GM18502 (cell line): ENCODE data around the gene TALDO1.
A peak's percentile ranks its signal among the peaks of the same experiment; 100 is the strongest.

ENCODE experiments used
- ATAC-seq: cut with Tn5 transposase; IDR thresholded peaks from one replicate; pipeline ENCODE4 v1.9.1; 2021; ENCODE audit warnings: mild to moderate bottlenecking; ENCODE audit not compliant: unreplicated experiment, poor library complexity

TALDO1 gene

DNA sequence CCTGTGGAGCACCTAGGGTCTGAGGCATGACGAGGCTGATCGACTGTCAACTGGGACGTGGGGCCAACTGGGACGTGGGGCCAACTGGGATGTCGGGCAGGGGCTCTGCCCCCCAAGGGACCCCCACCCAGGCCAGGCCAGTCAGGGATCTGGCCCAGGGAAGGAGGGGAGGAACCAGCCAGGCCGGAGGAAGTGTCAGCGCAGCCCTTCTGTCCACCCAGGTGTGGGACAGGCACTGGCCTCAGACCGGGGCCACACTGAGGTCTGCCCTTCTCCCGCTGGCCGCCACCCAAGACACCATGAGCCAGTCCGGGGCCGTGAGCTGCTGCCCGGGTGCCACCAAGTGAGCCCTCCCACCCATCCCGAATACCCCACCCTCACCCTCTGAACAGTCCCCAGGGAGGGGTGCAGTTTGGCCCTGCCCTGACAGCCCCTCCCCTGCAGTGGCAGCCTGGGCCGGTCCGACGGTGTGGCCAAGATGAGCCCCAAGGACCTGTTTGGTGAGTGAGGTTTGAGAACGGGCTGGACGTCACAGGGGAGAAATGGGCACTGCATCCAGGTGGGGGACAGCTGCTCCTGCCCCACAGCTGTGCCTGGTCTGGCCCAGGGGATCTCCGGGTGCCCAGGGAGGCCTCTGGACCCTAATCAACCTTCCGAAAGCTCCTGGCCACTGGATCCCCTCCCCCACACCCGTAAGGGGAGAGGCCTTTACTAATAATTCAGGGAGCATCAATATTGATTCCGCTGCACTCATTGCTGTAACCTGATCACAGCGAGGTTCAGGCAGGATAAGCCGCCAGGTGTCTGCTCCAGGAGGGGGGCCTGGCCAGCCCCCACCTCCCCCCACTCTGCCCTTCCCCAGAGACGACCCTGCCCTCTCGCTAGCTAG lies 37.9 kb upstream of the TALDO1 start:
- no peak for ATAC-seq

DNA sequence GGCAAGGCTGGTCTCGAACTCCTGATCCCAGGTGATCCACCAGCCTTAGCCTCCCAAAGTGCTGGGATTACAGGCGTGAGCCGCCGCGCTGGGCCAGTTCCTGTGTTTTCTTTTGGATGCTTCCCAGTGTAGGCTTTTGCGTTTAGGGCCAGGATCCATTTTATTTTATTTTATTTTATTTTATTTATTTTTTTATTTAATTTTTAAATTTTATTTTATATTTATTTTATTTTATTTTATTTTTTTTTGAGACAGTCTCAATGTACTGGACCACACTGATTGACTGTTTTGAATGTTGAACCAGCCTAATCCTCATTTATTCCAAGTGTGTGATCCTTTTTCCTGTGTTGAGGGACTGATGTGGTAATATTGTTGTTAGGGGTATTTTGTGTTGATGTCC lies 32.8 kb upstream of the TALDO1 start:
- ATAC-seq, result no peak

DNA sequence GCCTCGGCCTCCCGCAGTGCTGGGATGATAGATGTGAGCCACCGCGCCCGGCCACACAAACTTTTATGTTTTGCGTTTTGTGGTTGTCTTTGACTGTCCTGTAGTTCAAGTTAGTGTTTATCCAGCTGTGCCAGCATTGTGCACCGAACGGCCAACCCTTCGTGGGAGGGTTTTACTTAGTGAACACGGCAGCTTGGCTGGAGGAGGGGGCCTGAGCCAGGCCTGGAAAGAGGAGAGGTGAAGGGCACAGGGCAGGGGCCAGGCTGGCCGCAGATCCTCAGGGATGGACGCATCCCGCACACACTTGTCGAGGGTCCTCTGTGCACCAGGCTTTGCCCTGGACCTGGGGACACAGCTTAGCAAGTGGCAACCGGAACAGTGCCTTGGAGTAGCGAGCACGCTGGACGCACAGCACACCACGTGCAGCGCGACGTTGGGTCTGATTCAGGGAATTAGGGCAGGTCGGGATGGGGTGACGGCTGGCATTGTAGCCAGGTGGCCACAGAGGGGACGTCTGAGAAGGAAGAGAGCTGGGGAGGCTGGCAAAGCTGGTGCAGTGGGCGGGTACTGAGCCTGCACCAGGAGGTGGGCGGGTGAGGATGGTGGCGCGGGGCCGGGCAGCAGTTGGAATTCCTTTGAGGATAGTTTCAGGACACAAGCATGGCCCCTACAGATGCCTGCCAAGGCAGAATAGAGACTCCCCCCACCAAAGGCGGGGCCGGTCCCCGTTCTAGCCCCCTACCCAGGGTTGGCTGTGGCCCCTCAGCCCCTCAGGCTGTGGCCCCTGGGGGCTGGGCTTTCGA lies 27.8 kb upstream of the TALDO1 start:
- no peak for ATAC-seq

DNA sequence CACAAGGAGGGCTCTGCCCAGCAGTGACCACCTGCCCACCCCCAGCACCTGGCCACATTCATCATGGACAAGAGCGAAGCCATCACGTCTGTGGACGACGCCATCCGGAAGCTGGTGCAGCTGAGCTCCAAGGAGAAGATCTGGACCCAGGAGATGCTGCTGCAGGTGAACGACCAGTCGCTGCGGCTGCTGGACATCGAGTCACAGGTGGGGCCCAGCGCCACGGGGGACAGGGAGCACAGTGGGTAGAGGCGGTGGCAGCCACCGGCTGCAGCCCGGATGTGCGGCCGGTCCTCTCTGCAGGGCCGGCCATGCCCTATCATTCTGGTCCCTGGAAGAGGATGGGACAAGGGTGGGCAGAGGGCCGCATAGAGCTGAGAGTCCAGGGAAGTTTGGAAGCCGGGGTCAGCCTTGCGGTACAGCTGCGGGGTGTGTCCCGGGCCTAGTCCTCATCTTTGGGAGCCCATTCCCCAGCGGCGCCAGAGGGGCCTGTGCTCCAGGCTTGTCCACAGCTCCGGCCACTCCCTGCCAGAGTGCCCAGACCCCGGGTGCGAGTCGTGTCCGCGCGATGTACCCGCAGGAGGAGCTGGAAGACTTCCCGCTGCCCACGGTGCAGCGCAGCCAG lies 27.1 kb upstream of the TALDO1 start:
- no peak for ATAC-seq

DNA sequence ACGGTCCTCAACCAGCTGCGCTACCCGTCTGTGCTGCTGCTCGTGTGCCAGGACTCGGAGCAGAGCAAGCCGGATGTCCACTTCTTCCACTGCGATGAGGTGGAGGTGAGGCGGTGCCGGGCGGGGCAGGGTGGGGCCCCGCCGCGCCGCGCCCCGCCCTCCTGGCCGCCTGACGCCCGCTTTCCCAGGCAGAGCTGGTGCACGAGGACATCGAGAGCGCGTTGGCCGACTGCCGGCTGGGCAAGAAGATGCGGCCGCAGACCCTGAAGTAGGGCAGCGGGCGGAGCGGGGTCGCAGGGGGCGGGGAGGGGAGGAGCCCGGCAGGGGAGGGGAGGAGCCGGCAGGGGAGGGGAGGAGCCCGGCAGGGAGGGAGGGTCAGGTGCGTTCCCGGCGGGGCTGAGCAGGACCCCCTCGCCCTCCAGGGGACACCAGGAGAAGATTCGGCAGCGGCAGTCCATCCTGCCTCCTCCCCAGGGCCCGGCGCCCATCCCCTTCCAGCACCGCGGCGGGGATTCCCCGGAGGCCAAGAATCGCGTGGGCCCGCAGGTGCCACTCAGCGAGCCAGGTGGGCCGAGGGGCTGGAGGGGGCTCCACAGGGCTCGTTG lies 26.5 kb upstream of the TALDO1 start:
- no peak for ATAC-seq

DNA sequence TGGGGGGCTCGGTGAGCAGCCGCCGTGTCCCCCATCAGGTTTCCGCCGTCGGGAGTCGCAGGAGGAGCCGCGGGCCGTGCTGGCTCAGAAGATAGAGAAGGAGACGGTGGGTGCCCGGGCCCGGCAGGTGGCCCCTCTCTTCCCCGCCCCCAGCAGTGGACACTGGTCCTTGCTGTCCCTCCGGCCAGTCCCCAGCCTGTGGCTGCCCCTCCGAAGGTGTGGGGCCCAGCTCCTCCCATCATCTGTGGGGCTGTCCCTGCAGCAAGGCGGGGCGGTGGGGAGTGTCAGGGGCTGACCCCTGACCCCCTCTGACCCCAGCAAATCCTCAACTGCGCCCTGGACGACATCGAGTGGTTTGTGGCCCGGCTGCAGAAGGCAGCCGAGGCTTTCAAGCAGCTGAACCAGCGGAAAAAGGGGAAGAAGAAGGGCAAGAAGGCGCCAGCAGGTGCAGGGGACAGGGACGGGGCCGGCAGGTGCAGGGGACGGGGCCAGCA lies 26.0 kb upstream of the TALDO1 start:
- ATAC-seq, result no peak

DNA sequence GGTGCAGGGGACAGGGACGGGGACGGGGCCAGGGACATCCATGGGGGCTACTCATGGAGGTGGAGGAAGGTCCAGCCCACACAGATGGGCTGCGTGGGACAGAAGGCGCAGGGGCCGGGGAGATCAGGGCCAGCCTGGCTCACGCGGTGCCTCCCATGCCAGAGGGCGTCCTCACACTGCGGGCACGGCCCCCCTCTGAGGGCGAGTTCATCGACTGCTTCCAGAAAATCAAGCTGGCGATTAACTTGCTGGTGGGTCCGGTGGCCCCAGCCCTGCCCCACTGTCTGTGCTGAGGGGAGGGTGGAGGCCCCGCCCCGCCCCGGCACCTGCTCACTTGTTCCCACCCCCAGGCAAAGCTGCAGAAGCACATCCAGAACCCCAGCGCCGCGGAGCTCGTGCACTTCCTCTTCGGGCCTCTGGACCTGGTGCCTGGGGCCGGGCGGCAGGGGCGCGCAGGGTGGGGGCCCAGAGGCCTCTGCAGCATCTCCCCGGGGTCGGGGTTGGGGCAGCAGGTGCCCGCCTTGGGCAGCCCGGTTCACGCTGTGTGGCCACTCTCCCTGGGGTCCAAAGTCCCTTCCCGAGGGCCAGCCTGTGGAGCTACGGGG lies 25.4 kb upstream of the TALDO1 start:
- ATAC-seq, result no peak

DNA sequence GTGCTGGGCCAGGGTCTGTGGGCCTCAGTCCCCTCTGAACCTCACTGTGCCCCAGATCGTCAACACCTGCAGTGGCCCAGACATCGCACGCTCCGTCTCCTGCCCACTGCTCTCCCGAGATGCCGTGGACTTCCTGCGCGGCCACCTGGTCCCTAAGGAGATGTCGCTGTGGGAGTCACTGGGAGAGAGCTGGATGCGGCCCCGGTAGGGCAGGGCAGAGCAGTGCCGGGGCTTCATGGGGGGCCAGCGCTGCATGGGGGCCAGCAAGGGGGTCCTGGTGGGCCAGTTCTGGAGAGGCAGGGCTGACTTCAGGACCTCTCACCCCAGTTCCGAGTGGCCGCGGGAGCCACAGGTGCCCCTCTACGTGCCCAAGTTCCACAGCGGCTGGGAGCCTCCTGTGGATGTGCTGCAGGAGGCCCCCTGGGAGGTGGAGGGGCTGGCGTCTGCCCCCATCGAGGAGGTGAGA lies 24.9 kb upstream of the TALDO1 start:
- no peak for ATAC-seq

DNA sequence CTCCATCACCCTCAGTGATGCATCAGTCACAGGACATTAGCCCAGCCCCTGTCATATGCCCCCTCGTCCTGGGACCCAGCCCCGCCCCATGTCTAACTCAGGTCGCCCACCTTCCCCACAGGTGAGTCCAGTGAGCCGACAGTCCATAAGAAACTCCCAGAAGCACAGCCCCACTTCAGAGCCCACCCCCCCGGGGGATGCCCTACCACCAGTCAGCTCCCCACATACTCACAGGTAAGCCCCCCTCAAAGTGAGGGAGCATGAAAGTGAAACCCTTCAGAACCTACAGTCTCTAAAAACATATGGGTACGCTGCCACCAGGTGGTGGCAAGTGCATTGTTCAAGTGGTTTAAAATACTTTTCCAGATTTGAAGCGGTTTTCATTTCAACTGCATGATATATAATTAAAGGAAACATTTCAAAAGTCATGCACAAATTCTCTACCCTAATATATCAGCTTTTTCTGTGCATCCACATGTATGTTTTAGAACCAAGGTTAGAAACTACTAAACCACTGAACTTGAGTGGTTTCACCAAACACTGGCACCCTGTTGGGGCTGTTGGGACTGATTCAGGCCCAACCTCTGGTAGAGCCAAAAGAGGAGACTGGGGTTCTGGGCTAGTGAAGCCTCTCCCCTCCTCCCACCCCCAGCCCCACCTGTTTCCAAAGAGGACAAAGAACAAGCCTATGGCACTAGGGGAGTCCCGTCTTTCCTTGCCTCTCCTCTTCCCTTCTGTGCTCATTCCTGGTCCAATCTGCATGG lies 24.0 kb upstream of the TALDO1 start:
- no peak for ATAC-seq

DNA sequence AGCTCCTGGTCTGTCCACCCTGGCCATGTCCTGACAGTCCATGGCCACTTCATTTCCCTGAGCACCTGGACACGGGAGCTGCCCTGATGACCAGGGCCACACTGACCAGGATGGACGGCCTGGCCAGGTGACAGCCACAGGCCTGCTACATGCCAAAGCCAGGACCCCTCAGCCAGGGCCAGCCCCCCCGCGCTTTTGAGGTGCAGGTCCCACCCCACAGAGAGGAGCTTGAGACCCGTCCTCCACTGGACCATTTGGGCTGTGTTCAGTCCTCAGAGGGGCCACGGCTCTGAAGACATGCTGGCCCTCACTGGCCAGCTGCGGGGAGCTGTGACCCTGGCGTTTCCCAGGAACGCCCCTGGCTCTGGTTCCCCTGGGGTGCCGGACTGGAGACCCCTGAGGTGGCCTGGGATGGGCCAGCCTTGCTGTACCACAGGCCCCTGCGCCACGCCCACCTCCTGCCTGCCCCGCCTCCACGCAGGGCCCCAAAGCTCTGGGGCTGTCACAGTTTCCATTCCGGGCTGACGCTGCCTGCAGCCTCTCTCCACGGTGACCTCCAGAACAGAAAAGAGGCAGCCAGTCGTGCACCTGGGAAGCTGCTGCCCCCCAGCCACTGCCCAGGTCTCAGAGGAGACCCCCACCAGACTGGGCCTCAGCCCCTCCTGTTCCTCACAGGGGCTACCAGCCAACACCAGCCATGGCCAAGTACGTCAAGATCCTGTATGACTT lies 23.1 kb upstream of the TALDO1 start:
- ATAC-seq, result no peak

DNA sequence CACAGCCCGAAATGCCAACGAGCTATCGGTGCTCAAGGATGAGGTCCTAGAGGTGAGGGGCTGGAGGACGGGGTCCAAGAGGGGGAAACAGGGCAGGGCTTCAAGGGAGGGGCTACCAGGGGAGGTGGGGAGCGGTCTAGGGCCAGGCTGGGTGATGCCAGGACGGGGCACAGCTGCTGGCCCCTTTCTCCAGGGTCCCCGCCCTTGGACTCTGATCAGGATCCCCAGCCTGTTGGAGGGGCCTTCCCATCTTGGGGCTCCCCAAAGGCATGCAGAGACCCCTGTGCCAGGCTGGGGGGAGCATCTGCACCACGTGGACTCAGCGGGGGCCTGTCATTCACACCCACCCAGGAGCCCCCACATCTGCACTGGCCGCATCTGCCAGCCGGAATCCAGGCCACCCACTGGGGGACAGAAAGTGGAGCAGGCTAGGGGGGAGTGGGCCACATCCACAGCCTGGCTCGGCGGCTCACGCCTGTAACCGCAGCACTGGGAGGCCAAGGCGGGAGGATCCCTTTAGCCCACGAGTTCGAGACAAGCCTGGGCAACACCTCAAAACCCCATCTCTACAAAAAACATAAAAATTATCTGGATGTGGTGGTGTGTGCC lies 22.4 kb upstream of the TALDO1 start:
- no peak for ATAC-seq

DNA sequence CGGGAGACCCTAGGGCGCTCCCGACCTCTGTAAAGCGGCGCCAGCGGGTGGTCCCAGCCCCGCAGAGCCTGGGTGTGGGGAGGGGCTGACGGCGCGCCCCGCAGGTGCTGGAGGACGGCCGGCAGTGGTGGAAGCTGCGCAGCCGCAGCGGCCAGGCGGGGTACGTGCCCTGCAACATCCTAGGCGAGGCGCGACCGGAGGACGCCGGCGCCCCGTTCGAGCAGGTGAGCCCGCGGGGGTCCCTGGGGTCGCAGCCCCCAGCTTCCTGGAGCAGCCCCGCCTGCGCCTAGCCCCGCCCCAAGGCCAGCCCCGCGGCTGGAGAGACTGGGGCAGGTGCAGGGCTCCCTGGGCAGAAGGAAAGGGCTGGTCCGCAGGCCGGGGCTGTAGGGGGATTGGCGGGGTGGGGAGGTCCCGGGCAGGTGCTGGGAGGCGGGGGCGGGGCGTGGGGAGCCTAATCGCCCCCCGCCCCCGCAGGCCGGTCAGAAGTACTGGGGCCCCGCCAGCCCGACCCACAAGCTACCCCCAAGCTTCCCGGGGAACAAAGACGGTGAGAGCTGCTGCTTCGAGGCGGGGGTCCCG lies 21.6 kb upstream of the TALDO1 start:
- ATAC-seq, result no peak

DNA sequence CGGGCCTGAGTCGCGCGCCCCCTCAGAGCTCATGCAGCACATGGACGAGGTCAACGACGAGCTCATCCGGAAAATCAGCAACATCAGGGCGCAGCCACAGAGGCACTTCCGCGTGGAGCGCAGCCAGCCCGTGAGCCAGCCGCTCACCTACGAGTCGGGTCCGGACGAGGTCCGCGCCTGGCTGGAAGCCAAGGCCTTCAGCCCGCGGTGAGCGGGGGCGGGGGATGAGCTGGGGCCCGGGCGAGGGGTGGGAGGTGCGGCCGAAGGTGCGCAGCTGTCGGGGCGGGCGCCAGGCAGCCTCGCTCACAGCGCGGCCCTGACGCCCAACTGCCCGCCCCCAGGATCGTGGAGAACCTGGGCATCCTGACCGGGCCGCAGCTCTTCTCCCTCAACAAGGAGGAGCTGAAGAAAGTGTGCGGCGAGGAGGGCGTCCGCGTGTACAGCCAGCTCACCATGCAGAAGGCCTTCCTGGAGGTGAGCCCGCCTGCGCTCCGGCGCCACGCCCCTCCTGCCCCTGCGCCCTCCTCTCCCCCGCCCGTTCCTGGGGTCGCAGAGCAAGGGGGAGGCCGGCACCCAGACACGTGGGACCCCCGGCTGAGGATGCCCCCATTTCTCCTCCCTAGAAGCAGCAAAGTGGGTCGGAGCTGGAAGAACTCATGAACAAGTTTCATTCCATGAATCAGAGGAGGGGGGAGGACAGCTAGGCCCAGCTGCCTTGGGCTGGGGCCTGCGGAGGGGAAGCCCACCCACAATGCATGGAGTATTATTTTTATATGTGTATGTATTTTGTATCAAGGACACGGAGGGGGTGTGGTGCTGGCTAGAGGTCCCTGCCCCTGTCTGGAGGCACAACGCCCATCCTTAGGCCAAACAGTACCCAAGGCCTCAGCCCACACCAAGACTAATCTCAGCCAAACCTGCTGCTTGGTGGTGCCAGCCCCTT lies 20.7 kb upstream of the TALDO1 start:
- no peak for ATAC-seq

DNA sequence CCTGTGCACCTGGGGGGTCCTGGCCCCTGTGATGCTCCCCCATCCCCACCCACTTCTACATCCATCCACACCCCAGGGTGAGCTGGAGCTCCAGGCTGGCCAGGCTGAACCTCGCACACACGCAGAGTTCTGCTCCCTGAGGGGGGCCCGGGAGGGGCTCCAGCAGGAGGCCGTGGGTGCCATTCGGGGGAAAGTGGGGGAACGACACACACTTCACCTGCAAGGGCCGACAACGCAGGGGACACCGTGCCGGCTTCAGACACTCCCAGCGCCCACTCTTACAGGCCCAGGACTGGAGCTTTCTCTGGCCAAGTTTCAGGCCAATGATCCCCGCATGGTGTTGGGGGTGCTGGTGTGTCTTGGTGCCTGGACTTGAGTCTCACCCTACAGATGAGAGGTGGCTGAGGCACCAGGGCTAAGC lies 20.0 kb upstream of the TALDO1 start:
- no peak for ATAC-seq

DNA sequence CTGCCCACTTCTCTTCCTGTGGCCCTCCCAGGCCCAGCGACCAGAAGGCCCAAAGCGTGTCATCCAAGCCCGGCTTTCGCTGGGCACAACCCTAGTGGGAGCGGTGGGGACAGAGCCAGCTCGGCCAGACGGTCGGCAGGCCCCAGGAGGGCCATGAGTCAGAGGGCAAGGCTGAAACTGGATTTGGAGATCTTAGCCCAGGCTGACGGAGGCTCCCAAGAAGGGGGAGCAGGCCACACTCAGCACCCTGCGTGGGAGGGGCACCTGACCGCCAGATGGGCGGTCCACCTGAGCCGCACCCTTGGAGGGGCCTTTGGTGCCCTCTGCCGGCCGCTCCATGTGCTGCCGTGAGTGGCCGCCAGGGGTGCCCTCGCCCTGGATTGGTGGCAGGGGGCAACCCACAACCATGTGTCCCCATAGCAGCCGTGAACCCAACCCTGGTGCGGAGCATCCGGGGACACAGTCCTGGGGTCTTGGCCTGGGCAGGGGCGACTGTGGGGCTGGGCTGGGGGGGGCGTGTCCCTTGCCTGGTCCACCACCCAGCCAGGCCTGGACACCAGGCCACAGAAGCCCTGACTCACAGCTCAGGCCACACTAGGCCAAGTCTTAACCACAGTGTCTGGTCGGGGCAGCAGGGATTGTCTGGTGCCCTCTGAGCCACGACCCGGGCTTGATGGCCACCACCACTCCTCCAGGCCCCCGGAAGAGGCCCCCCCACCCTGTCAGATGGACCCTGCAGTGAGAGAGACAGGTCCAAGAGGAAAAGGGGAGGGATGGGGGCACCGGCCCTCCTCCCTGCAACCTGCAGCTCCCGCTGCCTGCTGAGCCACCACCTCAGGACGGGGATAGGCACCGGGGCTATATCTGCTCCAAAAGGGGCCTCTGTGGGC lies 19.2 kb upstream of the TALDO1 start:
- ATAC-seq, result peak; percentile 50
